Right lobe of liver (tissue), 4 donors: ENCODE data around the gene TPRG1L.

Source experiments
- POLR2A ChIP-seq: fragments of 450-650 bp; IDR thresholded peaks from one replicate; pipeline ENCODE4 v1.6.1; 2017; ENCODE audit warnings: antibody characterized with exemption, mild to moderate bottlenecking
- TF ChIP-seq, protein P1 (sequence below), 4 donors: fragments of 200-600 bp in 3 of 4; fragments of 450-650 bp in 1 of 4; IDR thresholded peaks; one replicate each; pipeline versions ENCODE4 v1.5.1 to v1.8.0; 2016 to 2022; ENCODE audit warnings: antibody characterized with exemption in 4 of 4, mild to moderate bottlenecking in 2 of 4
- donor health status: DM: no; HTN: no; CAD: no.
- donor health status: DM: no; HTN: no; CAD: no.
- donor health status: DM: no; HTN: yes; CAD: no.

DNA sequence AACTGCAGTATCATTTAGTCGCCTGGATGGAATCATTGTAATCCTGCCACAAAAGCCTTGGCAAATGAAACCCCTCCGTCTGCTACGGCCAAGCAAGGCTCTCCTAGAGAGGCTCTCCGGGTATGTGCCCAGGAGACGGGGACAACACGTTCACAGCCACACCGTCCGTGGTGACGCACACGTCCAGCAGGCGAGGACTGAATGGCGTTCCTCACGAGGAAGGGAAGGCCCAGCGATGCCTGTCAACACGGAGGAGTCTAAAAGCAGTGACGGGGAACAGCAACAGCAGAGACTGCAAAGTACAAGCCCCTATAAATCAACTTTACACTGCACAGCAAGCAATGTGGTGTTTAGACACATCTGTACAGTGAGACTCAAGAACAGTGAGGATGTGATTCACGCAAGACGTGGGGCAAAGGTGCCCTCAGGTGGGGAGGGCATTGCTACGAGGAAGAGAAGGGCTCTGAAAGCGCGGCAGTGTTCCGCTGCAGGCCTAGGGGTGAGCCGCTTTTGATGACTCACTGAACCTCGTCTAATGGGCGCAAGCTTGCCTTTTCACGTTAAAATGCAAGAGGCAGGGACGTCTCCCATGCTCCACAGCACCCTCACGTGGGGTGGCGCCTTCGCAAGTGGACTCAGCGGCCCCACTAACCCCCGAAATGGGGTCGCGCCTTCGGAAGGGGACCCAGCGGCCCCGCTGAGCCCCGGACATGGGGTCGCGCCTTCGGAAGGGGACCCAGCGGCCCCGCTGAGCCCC is 18.3 kb downstream of the TPRG1L start:
- TF ChIP-seq, protein P1, sequence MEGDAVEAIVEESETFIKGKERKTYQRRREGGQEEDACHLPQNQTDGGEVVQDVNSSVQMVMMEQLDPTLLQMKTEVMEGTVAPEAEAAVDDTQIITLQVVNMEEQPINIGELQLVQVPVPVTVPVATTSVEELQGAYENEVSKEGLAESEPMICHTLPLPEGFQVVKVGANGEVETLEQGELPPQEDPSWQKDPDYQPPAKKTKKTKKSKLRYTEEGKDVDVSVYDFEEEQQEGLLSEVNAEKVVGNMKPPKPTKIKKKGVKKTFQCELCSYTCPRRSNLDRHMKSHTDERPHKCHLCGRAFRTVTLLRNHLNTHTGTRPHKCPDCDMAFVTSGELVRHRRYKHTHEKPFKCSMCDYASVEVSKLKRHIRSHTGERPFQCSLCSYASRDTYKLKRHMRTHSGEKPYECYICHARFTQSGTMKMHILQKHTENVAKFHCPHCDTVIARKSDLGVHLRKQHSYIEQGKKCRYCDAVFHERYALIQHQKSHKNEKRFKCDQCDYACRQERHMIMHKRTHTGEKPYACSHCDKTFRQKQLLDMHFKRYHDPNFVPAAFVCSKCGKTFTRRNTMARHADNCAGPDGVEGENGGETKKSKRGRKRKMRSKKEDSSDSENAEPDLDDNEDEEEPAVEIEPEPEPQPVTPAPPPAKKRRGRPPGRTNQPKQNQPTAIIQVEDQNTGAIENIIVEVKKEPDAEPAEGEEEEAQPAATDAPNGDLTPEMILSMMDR (IDR thresholded peaks at IDR 0.05) = no peak
- TF ChIP-seq POLR2A = no peak
